NCI-H345 treated with DMSO at 0.1 percent for 48 hours (cell line): ENCODE results near the gene PTPN9.
"Not testable (repeated sequence)": the region's sequence is repeated elsewhere in the genome, so short reads cannot be mapped to it uniquely, and the experiment has no call there.

Experiments used
- DNase-seq: peaks from one replicate; lab custom pipeline; 2025; ENCODE audit not compliant: unreplicated experiment; lab: John Stamatoyannopoulos, UW

The PTPN9 gene

DNA sequence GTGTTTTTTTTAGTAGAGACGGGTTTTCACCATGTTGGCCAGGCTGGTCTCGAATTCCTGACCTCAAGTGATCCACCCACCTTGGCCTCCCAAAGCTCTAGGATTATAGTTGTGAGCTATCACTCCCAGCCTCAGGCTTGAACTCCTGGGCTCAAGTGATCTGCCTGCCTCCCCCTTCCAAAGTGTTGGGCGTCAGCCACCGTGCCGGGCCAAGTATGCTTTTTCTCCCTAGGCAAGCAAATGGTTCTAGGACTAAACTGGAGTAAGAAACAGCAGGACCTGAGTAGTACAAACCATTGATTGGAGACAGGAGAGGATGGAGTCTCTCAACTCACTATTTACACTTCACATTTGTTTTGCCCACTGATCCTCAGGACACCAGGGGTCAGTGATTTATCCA, 4.6 kb upstream of the PTPN9 start:
- no peak for DNase-seq

DNA sequence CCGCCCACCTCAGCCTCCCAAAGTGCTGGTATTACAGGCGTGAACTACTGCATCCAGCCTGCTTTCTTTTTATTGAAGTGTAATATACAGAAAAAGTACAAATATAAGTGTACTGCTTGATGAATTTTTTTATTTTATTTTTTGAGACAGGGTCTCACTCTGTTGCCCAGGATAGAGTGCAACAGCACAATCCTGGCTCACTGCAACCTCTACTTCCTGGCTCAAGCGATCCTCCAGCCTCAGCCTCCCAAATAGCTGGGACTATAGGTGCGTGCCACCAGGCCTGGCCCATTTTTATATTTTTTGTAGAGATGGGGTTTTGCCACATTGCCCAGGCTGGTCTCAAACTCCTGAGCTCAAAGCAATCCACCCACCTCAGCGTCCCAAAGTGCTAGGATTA, 3.8 kb upstream of the PTPN9 start:
- DNase-seq, result not testable (repeated sequence)

DNA sequence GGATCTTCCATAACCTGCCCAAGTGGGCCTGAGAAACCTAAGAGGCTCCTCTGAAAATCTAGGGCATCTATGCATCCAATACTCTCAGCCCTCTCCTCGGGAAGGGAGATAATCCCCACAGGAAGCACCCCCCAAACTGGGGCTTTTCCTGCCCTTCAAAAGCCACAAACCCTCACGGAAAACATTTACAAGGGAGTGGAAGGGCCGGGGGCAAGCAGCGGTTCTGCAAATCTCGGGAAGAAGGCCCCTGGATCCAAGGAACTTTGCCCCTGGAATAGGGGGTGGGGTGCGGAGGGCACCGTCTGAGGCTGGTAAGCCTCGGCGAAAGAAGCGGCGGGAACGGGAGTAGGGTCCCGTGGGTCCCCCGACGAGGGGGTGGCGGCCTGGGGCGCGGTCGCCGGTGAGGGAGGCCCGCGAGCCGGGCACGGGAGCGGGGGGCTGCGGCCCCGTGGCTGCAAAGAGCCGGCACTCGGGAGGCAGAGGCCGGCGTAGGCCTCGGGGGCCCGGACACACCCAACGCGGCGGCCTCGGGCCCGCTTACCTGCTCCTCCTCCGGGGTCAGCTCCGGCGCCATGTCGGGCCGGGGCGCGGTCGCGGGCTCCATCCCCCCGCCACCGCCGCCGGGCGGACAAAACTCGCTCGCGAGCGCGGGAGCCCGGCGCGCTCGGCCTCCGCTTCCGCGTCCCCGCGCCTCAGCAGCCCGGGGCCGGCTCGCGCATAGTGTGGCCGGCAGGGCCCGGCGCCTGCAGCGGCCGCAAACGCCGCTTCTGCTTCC, 755 bp downstream of the PTPN9 start:
- DNase-seq, result no peak

DNA sequence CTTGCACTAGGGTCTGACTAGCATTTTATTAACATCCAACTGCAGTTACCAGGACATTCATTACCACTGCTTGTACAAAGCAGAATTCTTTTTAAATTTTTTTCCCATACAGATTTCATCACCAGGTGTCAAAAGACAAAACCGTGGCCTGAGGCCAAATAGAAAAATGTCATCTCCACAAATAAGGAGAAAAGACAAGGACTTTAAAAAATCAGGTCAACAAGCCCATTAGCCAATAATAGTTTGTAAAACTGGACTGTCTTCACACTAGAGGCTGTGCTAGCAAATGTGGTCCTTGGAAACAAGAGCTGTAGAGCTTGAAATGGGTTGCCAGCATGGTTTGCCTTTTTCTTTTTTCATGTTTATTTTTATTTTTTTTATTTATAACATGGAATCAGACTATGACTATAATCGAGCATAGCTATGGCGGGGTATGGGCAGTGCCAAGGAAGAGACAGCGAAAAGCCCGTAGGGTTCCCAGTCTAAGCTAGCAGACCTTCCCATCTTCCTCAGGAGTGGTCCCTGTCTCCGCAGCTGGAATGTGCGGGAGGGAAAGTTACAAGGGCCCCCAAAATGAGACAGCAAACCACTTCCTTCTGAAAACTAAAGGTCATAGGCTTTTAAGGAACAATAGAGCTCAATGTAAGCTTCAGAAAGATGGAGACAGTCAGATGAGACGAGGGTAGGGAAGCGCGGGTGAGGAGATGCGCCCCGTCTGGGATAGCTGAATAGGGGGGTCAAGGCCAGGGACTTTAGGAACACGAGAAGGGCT, 1.5 kb downstream of the PTPN9 start:
- no peak for DNase-seq

DNA sequence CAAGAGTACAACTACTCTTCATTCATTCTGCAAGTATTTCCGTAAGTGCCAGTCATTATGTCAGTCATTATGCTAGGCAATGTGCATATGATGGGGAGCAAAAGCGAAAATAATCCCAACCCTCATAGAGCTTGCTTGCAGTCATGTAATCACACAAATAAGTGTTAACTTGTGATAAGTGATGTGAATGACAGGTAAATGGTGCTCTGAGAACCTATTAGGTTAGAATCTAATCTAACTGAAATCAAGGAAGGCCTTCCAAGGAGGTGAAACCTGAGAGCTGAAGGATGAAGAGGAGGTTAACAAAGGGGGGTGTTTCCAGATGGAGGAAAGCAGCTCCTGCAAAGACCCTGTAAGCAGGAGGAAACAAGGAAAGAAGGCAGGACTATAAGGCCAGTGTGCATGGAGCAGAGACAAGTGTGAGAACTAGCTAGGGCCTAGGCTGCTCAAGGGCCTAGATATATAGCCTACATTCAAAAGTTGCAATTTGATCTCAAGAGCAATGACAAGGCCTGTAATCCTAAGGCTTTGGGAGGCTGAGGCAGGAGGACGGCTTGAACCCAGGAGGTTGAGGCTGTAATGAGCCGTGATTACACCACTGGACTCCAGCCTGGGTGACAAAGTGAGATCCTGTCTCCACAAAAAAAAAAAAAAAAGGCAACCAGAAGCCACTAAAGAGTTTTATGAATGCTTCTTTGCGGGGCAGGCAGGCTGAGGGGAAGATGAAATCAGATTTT, 5.3 kb downstream of the PTPN9 start:
- DNase-seq, result no peak

DNA sequence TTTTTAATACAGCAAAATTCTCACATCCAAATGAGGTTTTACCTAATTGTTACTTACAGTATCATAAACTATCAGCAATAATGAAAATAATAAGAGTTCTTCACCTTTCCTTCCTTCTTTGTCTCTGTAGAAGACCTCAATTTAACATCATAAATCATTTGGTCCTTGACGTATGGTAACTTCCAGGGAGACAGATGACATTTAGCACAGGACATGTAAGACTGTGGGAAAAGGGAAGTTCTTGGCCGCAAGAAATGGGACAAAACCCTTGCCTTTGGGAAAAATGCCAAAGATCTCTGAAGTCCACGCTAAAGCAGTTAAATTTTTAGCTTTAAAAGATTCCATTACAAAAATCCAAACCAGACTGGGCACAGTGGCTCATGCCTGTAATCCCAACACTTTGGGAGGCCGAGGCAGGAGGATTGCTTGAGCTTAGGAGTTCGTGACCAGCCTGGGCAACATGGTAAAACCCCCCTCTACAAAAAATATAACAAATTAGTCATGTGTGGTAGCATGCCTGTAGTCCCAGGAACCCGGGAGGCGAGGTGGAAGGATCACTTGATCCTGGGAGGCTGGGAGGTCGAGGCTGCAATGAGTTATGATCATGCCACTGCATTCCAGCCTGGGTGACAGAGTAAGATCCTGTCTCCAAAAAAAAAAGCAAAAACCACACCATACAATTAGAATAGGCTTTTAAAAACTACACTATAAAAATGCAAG, 8.8 kb downstream of the PTPN9 start:
- DNase-seq, result no peak

DNA sequence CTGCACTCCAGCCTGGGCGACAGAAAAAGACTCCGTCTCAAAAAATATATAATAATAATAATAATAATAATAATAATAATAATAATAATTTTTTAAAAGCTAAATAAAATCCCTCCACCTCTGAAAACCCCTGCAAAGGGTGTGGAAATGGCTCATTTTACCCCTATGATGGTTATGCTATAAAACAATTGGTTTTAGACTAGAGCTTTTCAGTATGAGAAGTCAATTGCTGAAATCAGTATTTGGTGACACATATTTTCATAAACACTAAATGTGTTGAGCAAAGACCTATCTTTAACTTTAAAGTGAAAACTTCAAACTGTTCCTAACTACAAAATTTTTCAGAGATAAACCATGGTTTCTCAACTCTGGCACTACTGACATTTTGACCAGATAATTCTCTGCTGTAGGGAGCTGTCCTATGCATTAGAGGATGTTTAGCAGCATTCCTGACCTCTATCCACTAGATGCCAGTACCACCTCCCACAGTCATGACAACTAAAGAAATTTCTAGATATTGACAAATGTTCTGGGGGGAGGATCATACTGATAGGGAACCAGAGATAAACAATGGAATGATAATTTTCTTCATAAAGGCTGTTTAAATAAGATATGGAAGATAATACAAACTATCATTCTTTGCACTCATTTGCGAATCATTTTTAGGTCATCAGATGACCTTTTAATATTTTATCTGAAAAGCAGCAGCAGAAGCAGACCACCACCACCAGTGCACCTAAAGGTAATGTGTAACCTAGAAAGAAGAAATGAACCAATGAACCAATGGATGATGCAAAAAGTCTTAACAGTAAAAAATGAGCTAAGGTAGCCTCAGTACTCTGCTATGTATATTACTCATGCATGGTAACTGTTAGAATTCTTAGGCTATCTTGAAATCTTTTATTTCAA, 13.8 kb downstream of the PTPN9 start:
- DNase-seq, result no peak

DNA sequence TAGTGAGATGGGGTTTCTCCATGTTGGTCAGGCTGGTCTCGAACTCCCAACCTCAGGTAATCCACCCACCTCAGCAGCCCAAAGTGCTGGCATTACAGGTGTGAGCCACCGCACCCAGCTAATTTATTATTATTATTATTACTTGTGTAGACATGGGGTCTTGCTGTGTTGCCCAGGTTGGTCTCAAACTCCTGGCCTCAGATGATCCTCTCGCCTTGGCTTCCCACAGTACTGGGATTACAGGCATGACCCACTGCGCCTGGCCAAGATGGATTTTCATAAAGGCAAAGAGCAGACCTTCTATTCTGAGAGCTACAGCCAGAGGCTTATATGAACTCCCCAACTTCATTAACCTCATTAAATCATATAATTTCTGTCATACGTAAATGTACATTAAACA, 17.2 kb downstream of the PTPN9 start:
- DNase-seq, result no peak

DNA sequence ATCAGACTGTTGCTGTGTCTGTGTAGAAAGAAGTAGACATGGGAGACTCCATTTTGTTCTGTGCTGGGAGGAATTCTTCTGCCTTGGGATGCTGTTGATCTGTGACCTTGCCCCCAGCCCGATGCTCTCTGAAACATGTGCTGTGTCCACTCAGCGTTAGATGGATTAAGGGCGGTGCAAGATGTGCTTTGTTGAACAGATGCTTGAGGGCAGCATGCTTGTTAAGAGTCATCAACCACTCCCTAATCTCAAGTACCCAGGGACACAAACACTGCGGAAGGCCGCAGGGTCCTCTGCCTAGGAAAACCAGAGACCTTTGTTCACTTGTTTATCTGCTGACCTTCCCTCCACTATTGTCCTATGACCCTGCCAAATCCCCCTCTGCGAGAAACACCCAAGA, 19.8 kb downstream of the PTPN9 start:
- DNase-seq, result not testable (repeated sequence)

DNA sequence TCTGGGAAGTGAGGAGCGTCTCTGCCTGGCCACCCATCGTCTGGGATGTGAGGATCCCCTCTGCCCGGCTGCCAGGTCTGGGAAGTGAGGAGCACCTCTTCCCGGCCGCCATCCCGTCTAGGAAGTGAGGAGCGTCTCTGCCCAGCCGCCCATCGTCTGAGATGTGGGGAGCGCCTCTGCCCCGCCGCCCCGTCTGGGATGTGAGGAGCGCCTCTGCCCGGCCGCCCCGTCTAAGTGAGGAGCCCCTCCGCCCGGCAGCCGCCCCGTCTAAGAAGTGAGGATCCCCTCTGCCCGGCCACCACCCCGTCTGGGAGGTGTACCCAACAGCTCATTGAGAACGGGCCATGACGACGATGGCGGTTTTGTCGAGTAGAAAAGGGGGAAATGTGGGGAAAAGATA, 20.2 kb downstream of the PTPN9 start:
- not testable (repeated sequence) for DNase-seq

DNA sequence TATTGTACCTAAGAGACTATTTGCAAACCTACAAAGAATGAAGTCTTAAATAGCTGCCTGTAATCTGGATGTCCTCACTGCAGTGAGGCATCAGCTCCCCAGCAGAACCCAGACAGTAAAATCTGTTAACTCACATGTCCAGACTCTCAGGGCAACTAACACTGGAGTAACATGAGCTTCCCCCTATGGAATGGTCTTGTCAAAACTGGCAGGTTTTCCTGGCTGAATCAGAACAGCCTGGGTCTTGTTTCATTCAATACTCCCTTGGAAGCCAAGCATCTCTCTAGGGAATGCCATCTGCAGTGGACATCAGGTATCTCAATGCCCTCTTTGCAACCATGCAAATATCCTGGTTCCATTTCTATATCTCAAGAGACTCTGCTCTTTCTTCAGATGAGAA, 24.4 kb downstream of the PTPN9 start:
- DNase-seq, result no peak

DNA sequence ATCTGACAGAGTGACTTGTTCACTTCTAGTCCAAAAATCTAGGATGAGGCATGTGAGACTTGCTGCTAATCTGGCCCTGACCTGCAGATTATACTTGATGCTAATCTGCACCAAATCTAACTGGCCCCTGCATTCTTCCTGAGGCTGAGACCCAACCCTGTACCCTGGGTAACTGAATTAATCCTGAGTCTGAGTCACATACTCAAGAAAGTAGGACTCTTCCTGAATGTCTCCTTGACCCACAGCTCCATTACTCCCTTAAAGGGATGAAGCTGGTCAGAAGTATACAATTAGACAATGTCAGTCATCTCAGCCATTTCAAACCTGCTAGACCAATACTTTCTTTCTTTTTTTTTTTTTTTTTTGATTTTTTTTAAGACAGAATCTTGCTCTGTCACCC, 25.5 kb downstream of the PTPN9 start:
- DNase-seq, result no peak

DNA sequence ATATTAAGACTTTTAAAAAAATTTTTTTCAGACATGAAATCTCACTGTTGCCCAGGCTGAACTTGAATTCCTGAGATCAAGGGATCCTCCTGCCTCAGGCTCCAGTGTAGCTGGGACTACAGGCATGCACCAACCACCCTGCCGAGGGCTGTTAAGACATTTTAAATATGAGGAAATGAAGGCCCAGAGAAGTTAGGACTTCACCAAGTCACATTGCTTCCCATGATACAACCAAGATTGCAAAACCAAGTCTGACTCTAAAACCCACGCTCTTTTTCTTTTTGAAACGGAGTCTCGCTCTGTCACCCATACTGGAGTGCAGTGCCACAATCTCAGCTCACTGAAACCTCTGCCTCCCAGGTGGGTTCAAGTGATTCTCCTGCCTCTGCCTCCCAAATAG, 28.0 kb downstream of the PTPN9 start:
- no peak for DNase-seq

DNA sequence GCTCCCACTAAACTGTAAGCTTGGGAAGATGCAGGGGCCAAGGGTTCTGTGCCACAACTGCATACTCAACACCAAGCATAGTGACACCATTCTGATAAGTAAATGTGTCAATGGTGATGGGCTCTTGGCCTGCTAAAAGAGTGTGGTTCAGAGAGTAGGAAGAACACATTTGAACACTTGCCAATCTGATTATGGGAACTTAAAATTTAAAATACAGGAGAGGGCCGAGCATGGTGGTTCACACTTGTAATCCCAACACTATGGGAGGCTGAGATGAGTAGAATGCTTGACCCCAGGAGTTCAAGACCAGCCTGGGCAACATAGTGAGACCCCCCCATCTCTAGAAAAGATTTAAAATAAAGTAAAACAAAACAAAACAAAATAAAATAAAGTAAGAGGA, 34.1 kb downstream of the PTPN9 start:
- DNase-seq, result no peak

DNA sequence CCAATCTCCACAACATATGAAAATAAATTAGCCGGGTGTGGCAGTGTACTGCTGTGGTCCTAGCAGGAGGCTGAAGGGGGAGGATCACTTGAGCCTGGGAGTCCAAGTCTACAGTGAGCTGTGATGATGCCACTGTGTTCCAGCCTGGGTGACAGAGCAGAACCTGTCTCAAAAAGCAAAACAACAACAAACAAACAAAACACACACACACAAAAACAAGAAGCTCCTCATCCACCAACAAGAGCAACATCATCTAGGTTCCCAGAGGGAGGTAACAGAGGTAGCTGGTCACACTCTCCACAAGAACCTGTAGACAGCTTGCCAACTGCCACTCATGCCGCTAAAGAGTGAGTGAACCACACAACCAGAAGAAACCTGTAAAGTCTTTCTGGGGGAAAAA, 34.8 kb downstream of the PTPN9 start:
- no peak for DNase-seq

DNA sequence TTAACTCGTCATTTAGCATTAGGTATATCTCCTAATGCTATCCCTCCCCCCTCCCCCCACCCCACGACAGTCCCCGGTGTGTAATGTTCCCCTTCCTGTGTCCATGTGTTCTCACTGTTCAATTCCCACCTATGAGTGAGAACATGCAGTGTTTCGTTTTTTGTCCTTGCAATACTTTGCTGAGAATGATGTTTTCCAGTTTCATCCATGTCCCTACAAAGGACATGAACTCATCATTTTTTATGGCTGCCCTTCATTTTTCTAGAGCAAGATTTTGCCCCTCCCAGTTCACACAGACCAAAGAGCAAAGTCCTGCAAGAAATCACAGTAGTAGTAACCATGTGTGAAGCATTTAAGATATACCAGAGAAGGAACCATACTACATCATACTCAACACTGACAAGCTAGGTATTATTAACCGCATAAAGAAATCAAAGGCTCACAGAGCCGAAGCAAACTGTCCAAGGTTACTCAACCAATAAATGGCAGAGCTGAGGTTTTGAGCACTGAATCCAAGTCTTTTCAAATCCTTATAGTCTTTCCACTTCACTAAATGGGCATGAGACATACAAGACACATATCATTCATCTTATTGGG, 36.1 kb downstream of the PTPN9 start:
- DNase-seq, result not testable (repeated sequence)

DNA sequence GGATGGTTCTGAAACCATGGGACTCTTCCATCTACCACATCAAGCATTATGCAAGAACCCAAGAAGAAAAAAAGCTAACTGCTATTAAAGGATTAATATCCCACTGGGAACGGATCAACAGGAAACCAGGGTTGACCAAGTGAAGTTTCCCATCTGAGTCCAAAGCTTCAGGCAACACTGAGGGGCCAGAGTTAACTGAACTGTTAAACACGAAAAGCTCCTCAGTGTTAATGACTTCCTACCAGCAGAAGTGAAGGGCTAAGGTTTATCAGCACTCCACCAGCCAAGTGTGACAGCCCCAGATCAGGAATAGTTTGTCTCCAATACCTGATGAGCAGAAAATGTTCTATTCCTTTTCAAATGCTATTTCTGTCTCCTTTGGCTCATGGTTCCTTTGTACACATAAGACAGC, 36.7 kb downstream of the PTPN9 start:
- no peak for DNase-seq

DNA sequence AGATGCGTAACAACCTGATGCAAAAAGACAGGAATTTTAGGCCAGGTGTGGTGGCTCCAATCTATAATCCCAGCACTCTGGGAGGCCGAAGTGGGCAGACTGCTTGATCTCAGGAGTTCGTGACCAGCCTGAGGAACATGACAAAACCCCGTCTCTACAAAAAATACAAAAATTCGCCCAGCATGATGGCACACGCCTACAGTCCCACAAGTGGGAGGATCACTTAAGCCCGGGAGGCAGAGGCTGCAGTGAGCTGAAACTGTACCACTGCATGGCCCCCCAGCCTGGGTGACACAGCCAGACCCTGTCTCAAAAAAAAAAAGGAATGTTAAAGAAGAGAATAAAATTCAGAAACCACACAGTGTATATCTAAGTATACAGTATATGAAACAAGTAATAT, 40.7 kb downstream of the PTPN9 start:
- DNase-seq, result no peak

DNA sequence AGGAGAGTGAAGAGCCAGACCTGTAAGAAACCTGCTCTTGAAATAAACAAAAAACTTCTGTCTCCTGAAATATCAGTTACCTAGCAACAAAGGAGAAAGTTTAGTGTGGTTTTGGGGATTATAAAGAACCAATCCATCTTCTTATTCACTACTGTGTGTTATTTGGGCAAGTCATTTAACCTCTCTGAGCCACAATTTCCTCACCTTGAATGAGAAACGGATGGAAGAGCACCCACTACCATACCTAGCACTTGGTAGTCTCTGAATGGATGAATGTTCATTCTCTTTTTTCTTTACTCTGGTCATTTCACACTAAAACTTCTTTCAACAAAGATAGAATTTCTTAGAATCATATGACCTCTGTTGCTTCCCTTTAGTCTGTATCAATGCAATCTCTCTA, 45.2 kb downstream of the PTPN9 start:
- no peak for DNase-seq
